SHP77 (cell line): ENCODE results near the gene FXR1.

ENCODE experiments used
- DNase-seq, 2 experiments: peaks; one replicate each; lab custom pipeline; 2025; lab: John Stamatoyannopoulos, UW

Gene FXR1

GRCh38 chr3:181007262-181007661 is 94.8 kb downstream of the FXR1 start:
- no peak for DNase-seq

DNA sequence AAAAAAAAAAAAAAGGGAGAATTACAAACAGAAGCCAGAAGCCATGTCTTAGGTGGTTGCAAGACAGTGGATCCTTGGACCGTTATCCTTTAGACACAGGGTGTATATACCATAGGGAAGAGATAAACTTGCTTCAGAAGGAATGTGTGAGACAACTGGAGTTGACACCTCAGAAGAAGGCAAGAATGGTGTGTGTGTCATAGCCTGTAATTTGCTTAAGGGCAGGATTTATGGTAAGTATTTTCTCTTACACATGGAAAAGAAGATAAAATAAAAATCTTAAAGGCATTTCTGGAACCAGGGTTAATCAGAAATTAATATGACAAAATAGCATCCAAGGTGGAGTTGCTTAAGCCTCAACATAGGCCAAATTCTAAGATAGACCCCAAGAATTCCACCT is 96.3 kb downstream of the FXR1 start:
- no peak for DNase-seq

DNA sequence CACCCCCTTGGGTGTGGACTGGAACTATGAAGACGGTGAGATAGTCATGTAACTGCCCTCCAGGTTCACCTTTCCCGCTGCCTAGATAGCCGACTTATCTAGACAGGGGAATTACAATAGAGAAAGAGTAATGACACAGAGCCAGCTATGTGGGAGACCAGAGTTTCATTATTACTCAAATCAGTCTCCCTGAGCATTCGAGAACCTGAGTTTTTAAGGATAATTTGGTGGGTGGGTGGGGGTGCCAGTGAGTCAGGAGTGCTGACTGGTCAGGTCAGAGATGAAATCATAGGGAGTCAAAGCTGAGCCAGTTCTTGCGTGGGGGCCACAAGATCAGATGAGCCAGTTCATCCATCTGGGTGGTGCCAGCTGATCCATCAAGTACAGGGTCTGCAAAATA is 96.8 kb downstream of the FXR1 start:
- no peak for DNase-seq

DNA sequence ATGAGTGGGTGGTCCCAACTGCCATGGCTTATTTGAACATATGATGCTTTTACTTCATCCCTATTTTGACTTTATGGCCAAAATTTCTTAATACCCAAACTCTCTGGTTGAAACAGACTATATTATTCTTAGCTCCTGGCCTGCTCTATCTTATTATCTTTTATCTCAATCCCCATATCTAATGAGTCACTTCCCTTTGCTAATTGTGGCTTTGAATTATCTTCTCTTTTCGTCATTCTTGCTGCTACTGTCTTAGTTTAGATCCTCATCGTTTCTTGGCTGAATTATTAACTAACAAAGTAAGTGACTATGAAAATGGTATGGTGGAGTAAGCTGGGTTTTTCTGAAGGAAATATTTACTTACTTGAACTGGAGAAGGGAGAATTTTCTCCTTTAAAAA is 105.2 kb downstream of the FXR1 start:
- no peak for DNase-seq

DNA sequence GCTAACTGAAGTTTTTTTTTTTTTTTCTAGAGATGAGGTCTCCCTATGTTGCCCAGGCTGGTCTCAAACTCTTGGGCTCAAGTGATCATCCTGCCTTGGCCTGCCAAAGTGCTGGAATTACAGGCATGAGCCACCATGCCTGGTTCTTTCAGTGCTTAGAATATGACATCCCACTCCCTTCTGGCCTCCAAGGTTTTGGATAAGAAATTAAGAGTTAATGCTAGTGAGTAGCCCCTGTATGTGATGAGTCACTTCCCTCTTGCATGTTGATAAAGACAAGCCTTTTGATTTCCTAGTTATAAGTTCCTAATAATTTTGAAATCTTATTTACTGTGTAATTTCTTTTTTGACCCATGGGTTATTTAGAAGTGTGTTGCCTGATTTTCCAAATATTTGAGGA is 112.7 kb downstream of the FXR1 start:
- no peak for DNase-seq

DNA sequence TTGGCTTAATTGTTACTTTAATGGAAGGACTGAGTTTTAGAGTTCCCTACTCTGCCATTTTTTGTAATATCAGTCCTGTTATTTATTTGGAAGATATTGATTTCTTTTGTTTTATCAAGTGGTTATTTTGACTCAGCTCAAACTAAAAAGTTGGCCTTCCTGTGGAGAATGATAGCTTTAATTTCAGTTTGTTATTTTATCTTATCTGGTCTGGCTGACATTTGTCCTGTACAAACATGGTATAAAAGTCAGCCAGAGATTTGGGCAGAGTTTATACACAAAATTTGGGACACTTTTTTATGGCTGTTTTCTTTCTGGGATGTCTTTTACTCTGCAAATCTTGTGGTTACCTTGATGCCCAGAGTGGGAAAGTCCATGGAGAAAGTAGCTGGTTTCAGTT is 118.5 kb downstream of the FXR1 start:
- no peak for DNase-seq
